Measurements from ENCODE around the gene HTR3D.
"Not testable (repeated sequence)": the region's sequence is repeated elsewhere in the genome, so short reads cannot be mapped to it uniquely, and the experiment has no call there.

HTR3D gene

GRCh38 chr3:184071142-184071541 lies 39.6 kb downstream of the HTR3D start:
- DNase-seq, result not testable (repeated sequence)

- no peak for DNase-seq
Measured at GRCh38 chr3:184073621-184074020, 42.1 kb downstream of the HTR3D start.

DNA sequence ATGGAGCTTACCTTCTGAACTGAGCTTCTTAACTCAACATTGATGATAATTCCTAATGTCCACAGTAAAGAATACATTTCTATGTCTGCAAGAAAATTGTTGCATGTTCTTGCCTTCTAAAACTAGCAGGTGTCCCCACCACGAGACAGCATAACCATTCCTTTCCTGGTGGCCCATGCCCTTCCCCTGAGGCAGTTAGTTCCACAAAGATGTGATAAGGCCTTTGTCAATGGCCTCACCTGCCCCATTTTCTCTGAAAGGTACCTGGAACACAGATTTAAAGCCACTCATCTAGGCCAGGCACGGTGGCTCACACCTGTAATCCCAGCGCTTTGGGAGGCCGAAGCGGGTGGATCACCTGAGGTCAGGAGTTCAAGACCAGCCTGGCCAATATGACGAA lies 44.4 kb downstream of the HTR3D start:
- DNase-seq, result no peak

DNA sequence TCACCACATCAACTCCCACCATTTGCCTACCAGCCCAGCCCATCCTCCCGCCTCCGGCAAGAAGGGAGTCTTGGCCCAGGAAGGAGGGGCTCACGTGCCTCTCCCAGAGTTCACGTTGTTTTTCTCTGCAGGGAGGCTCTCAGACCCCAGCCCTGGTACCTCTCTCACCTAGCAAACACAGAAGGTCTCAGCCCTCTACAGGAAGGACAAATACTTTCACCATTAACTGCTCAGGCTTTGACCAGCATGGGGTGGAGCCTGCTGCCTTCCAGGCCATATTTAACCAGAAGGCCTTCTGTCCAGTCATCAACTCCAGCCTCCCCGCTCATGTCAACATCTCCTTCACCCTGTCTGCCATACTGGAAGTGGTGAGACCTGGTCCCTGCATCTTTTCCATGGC lies 46.3 kb downstream of the HTR3D start:
- no peak for DNase-seq

- no peak for DNase-seq
Measured at GRCh38 chr3:184078851-184079250, 47.3 kb downstream of the HTR3D start.

DNA sequence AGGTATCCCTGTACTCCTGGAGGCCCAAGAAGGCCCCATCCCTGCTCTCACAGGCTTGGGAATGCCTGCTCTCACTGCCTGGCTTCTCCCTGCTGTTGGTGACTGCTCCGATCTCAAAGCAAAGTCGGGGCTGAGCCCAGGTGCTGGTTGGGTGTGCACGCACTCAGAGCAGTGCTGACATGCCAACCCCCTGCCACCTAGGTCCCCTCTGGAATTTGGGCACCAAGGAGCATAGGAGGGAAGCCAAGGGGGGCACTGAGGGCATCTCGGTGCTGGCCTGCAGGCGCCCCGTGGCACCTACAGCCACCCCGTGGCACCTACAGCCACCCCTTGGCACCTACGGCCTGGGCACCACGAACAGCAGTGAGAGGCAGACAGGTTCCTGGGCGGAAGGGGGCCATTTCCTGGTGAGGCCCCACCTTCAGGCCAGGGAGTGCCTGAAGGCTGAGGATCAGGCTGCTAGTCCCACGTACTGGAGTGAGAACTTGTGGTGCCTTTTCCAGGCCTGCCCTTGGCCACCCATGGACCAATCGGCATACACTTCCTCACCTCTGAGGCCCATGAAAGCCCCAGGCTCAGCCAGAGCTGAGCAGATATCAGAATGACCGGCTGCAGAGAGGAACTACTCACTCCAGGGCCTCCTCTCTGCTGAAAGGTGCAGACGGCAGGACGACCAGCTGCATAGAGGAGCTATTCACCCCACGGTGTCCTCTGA lies 49.7 kb downstream of the HTR3D start:
- DNase-seq, result no peak

- DNase-seq, result no peak
Measured at GRCh38 chr3:184082034-184082433, 50.5 kb downstream of the HTR3D start.

DNA sequence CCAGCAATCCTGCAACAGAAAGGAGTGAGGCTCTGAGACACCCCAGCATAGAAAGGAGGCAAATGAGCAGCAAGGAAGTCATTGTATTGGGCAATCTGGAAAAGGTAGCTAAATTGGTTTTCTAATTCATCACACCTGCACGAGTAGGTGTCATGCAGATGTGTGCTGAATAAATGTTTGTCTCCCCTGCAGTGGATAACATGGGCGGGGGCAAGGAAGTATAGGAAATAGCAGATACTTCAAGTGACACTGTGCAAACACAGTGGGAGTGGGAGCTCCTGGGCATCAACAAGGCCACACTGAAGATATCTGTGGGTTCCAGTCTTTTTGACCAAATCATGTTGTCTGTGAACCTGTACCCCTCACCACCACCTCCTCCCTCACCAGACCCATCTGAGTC lies 50.9 kb downstream of the HTR3D start:
- DNase-seq, result no peak

GRCh38 chr3:184085389-184085852 lies 53.9 kb downstream of the HTR3D start:
- no peak for DNase-seq

Measured in activated naive CD4-positive, alpha-beta T cell treated with Interleukin-2 at 50 U/mL for 16 hours (primary cell).